H4 (cell line): ENCODE measurements around the gene PLCG2. TPM values are rescaled to one million over a fixed set of nuclear protein-coding genes. Genes with fewer than 3 reads are reported as not detected.
"Not testable (repeated sequence)": the region's sequence is repeated elsewhere in the genome, so short reads cannot be mapped to it uniquely, and the experiment has no call there.

ENCODE experiments used
- DNase-seq: peaks from one replicate; pipeline ENCODE4 v3.0.0-alpha.2; 2015; ENCODE audit warnings: low spot score
- total RNA-seq: library from RNA; depleted of rRNA; stranded (reverse); fragments of >200 nt; shearing (Covaris generic); gene quantifications from 2 replicates; pipeline ENCODE4 v1.2.3, GENCODE V29; 2014

Gene PLCG2
- total RNA-seq, 1 experiment from 2014 or later: 3.2 TPM

GRCh38 chr16:81877490-81877889 lies 98.4 kb downstream of the PLCG2 start:
- DNase-seq: not testable (repeated sequence)

- no peak for DNase-seq
Observed at GRCh38 chr16:81878529-81878928, 99.4 kb downstream of the PLCG2 start.

- DNase-seq: no peak
Observed at GRCh38 chr16:81879625-81880024, 100.5 kb downstream of the PLCG2 start.

- DNase-seq: no peak
Observed at GRCh38 chr16:81880816-81881215, 101.7 kb downstream of the PLCG2 start.

- DNase-seq: no peak
Observed at GRCh38 chr16:81881228-81881627, 102.1 kb downstream of the PLCG2 start.

GRCh38 chr16:81882559-81882958 lies 103.5 kb downstream of the PLCG2 start:
- no peak for DNase-seq

- DNase-seq: no peak
Observed at GRCh38 chr16:81883235-81883634, 104.1 kb downstream of the PLCG2 start.

GRCh38 chr16:81885976-81886586 lies 107.0 kb downstream of the PLCG2 start:
- no peak for DNase-seq

GRCh38 chr16:81888520-81889394 lies 109.7 kb downstream of the PLCG2 start:
- DNase-seq: no peak

- no peak for DNase-seq
Observed at GRCh38 chr16:81891736-81892364, 112.8 kb downstream of the PLCG2 start.

GRCh38 chr16:81894592-81894991 lies 115.5 kb downstream of the PLCG2 start:
- no peak for DNase-seq

- DNase-seq: no peak
Observed at GRCh38 chr16:81896902-81897301, 117.8 kb downstream of the PLCG2 start.

GRCh38 chr16:81899601-81900000 lies 120.5 kb downstream of the PLCG2 start:
- DNase-seq: no peak

- DNase-seq: no peak
Observed at GRCh38 chr16:81900014-81900413, 120.9 kb downstream of the PLCG2 start.

- DNase-seq: no peak
Observed at GRCh38 chr16:81900456-81900855, 121.4 kb downstream of the PLCG2 start.

GRCh38 chr16:81901484-81901883 lies 122.4 kb downstream of the PLCG2 start:
- DNase-seq: no peak

- DNase-seq: no peak
Observed at GRCh38 chr16:81902025-81902424, 122.9 kb downstream of the PLCG2 start.

- no peak for DNase-seq
Observed at GRCh38 chr16:81904320-81904719, 125.2 kb downstream of the PLCG2 start.

GRCh38 chr16:81905277-81905676 lies 126.2 kb downstream of the PLCG2 start:
- no peak for DNase-seq

GRCh38 chr16:81907681-81908080 lies 128.6 kb downstream of the PLCG2 start:
- DNase-seq: no peak

GRCh38 chr16:81908466-81909262 lies 129.6 kb downstream of the PLCG2 start:
- no peak for DNase-seq

GRCh38 chr16:81910366-81910885 lies 131.3 kb downstream of the PLCG2 start:
- no peak for DNase-seq
